ENCODE results near the gene DOK6. TPM values are rescaled to one million over a fixed set of nuclear protein-coding genes. Genes with fewer than 3 reads are reported as not detected.

The DOK6 gene
- total and polyA plus RNA-seq, 2 donors (not counting 3 experiments of a cell fraction or from before 2014, with no cell fraction given): under 0.01 TPM; not detected in 1

- no peak overlapping the region for H3K9ac ChIP-seq (replicated peaks; ENCODE audit: extremely low read depth, insufficient read depth, low read length)
- intact Hi-C loops (cut with micrococcal nuclease): no loop called here
- TF ChIP-seq POLR2A (IDR thresholded peaks at IDR 0.05; ENCODE audit: low read depth, low read length) (no peak), FOS (IDR thresholded peaks at IDR 0.05; ENCODE audit: borderline replicate concordance, insufficient read depth, low read length) (no peak), GATA2 (IDR thresholded peaks at IDR 0.05; ENCODE audit: insufficient read depth, insufficient read length, low read depth, low read length) (no peak)
- TF ChIP-seq, protein P1, sequence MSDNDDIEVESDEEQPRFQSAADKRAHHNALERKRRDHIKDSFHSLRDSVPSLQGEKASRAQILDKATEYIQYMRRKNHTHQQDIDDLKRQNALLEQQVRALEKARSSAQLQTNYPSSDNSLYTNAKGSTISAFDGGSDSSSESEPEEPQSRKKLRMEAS (IDR thresholded peaks at IDR 0.05; ENCODE audit: insufficient read depth, insufficient read length): no peak
- no peak overlapping the region for H3K4me3 ChIP-seq (replicated peaks in 1 of 3; ENCODE audit: insufficient read depth in 1 of 3, low read depth in 1 of 3, low read length in 3 of 3)
- ChIA-PET CTCF (no interaction called here), POLR2A (no interaction called here)
- H3K4me2 ChIP-seq (ENCODE audit: insufficient read depth, low read length): no peak overlapping the region
- no peaks in the 10 kb centered on the region for H3K27me3 ChIP-seq (ENCODE audit: control insufficient read depth in 2 of 2, insufficient read depth in 2 of 2, low read length in 2 of 2)
- no peaks in the 10 kb centered on the region for H3K79me2 ChIP-seq (ENCODE audit: control insufficient read depth, insufficient read depth, low read length)
- no peak overlapping the region for H3K27ac ChIP-seq (ENCODE audit: insufficient read depth, low read depth, low read length)
- H3K4me1 ChIP-seq (ENCODE audit: control insufficient read depth, extremely low read depth, insufficient read depth, low read length): no peaks in the 10 kb centered on the region
- no peak overlapping the region for H2AFZ ChIP-seq (ENCODE audit: low read depth, low read length)
- H3K9me1 ChIP-seq (replicated peaks; ENCODE audit: control insufficient read depth, extremely low read depth, insufficient read depth, low read length): no peaks in the 10 kb centered on the region
- no peaks in the 10 kb centered on the region for H3K36me3 ChIP-seq (ENCODE audit: control insufficient read depth in 2 of 2, extremely low read depth in 1 of 2, insufficient read depth in 2 of 2, low read length in 2 of 2)
- FAIRE-seq (no peak), DNase-seq (ENCODE audit: low read depth, low spot score) (no peak)
- H4K20me1 ChIP-seq (replicated peaks; ENCODE audit: control insufficient read depth, extremely low read depth, insufficient read depth, low read length): no peaks in the 10 kb centered on the region
- BruUV-seq (replicated peaks): no TSS peak
- dilution Hi-C loops (cut with MboI; ENCODE audit: extremely low pct_ligation_motif_present, low sequenced_read_pairs): no loop called here
- H3K9me3 ChIP-seq (replicated peaks; ENCODE audit: control insufficient read depth, insufficient read depth, low read length): no peaks in the 10 kb centered on the region
These were observed 257.4 kb downstream of the DOK6 start for GRCh38 chr18:69658103-69658502.

- H3K27ac ChIP-seq (ENCODE audit: insufficient read depth, low read depth, low read length): no peak overlapping the region
- dilution Hi-C loops (cut with MboI; ENCODE audit: extremely low pct_ligation_motif_present, low sequenced_read_pairs): no loop called here
- BruUV-seq (replicated peaks): no TSS peak
These were observed 258.0 kb downstream of the DOK6 start for GRCh38 chr18:69658685-69659084.

More at GRCh38 chr18:69658685-69659084, 258.0 kb downstream of the DOK6 start:
- ChIA-PET CTCF (no interaction called here), POLR2A (no interaction called here)
- no peak overlapping the region for H3K4me2 ChIP-seq (ENCODE audit: insufficient read depth, low read length)
- H3K79me2 ChIP-seq (ENCODE audit: control insufficient read depth, insufficient read depth, low read length): no peaks in the 10 kb centered on the region
- no peak overlapping the region for H3K4me3 ChIP-seq (replicated peaks in 1 of 3; ENCODE audit: insufficient read depth in 1 of 3, low read depth in 1 of 3, low read length in 3 of 3)
- H3K36me3 ChIP-seq (ENCODE audit: control insufficient read depth in 2 of 2, extremely low read depth in 1 of 2, insufficient read depth in 2 of 2, low read length in 2 of 2): no peaks in the 10 kb centered on the region
- no peaks in the 10 kb centered on the region for H4K20me1 ChIP-seq (replicated peaks; ENCODE audit: control insufficient read depth, extremely low read depth, insufficient read depth, low read length)
- TF ChIP-seq, protein P1 (IDR thresholded peaks at IDR 0.05; ENCODE audit: insufficient read depth, insufficient read length): no peak
- TF ChIP-seq EZH2 (IDR thresholded peaks at IDR 0.05; ENCODE audit: borderline replicate concordance, low read depth, low read length, severe bottlenecking) (no peak), POLR2A (IDR thresholded peaks at IDR 0.05; ENCODE audit: low read depth, low read length) (no peak), MYC (IDR thresholded peaks at IDR 0.05; ENCODE audit: low read depth, low read length) (no peak), JUN (IDR thresholded peaks at IDR 0.05; ENCODE audit: borderline replicate concordance, insufficient read depth, insufficient read length, low read depth) (no peak), FOS (IDR thresholded peaks at IDR 0.05; ENCODE audit: borderline replicate concordance, insufficient read depth, low read length) (no peak), GATA2 (IDR thresholded peaks at IDR 0.05; ENCODE audit: insufficient read depth, insufficient read length, low read depth, low read length) (no peak), POLR2AphosphoS5 (IDR thresholded peaks at IDR 0.05; ENCODE audit: insufficient read depth, low read depth, low read length) (no peak)
- TF ChIP-seq, protein P2, sequence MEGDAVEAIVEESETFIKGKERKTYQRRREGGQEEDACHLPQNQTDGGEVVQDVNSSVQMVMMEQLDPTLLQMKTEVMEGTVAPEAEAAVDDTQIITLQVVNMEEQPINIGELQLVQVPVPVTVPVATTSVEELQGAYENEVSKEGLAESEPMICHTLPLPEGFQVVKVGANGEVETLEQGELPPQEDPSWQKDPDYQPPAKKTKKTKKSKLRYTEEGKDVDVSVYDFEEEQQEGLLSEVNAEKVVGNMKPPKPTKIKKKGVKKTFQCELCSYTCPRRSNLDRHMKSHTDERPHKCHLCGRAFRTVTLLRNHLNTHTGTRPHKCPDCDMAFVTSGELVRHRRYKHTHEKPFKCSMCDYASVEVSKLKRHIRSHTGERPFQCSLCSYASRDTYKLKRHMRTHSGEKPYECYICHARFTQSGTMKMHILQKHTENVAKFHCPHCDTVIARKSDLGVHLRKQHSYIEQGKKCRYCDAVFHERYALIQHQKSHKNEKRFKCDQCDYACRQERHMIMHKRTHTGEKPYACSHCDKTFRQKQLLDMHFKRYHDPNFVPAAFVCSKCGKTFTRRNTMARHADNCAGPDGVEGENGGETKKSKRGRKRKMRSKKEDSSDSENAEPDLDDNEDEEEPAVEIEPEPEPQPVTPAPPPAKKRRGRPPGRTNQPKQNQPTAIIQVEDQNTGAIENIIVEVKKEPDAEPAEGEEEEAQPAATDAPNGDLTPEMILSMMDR (IDR thresholded peaks at IDR 0.05; ENCODE audit: extremely low read depth in 1 of 2, insufficient read depth in 1 of 2, low read depth in 1 of 2, low read length in 2 of 2): no peak
- no peak for FAIRE-seq
- H3K9ac ChIP-seq (replicated peaks; ENCODE audit: extremely low read depth, insufficient read depth, low read length): no peak overlapping the region
- no peak for DNase-seq (ENCODE audit: low read depth, low spot score)
- no peaks in the 10 kb centered on the region for H3K9me3 ChIP-seq (replicated peaks; ENCODE audit: control insufficient read depth, insufficient read depth, low read length)
- H3K27me3 ChIP-seq (ENCODE audit: control insufficient read depth in 2 of 2, insufficient read depth in 2 of 2, low read length in 2 of 2): no peaks in the 10 kb centered on the region
- no peaks in the 10 kb centered on the region for H3K4me1 ChIP-seq (ENCODE audit: control insufficient read depth, extremely low read depth, insufficient read depth, low read length)
- intact Hi-C loops (cut with micrococcal nuclease): no loop called here
- H2AFZ ChIP-seq (ENCODE audit: low read depth, low read length): no peak overlapping the region
- H3K9me1 ChIP-seq (replicated peaks; ENCODE audit: control insufficient read depth, extremely low read depth, insufficient read depth, low read length): no peaks in the 10 kb centered on the region

All from endothelial cell of umbilical vein (primary cell).